Neural cell (in vitro differentiated cells): ENCODE measurements around the gene ISOC2. TPM values are rescaled to one million over a fixed set of nuclear protein-coding genes. Genes with fewer than 3 reads are reported as not detected.

ENCODE experiments used
- H2AFZ ChIP-seq: fragments of 200-600, 300-800 bp; sonication (generic), shearing (Covaris generic); 2 replicates; pipeline ENCODE4 v1.6.0; 2014; ENCODE audit warnings: low read depth, mild to moderate bottlenecking, antibody characterized with exemption, low read length, moderate library complexity
- H3F3A ChIP-seq: fragments of 200-600 bp; shearing (Covaris generic); 2 replicates; pipeline ENCODE4 v1.6.1; 2016; ENCODE audit warnings: mild to moderate bottlenecking, moderate library complexity, mixed read lengths, antibody characterized with exemption, low read length; ENCODE audit not compliant: insufficient read depth, poor library complexity, severe bottlenecking
- H3K27ac ChIP-seq: fragments of 200-600, 300-800 bp; sonication (generic), shearing (Covaris generic); 2 replicates; pipeline ENCODE4 v1.5.1; 2014; ENCODE audit warnings: mild to moderate bottlenecking, low read length, moderate library complexity
- H3K27me3 ChIP-seq: fragments of 300-800, 200-600 bp; sonication (generic), shearing (Covaris generic); 2 replicates; pipeline ENCODE4 v1.6.0; 2014; ENCODE audit warnings: mild to moderate bottlenecking, low read depth, low read length, moderate library complexity; ENCODE audit not compliant: insufficient read depth
- H3K36me3 ChIP-seq: fragments of 300-800, 200-600 bp; sonication (generic), shearing (Covaris generic); 2 replicates; pipeline ENCODE4 v1.5.1; 2014; ENCODE audit warnings: mild to moderate bottlenecking, antibody characterized with exemption, low read length, moderate library complexity; ENCODE audit not compliant: insufficient read depth
- H3K4me2 ChIP-seq: fragments of 300-800, 200-600 bp; sonication (generic), shearing (Covaris generic); 2 replicates; pipeline ENCODE4 v1.6.0; 2014; ENCODE audit warnings: mild to moderate bottlenecking, low read length
- H3K4me3 ChIP-seq: fragments of 300-800, 200-600 bp; sonication (generic), shearing (Covaris generic); 2 replicates; pipeline ENCODE4 v1.5.1; 2014; ENCODE audit warnings: mild to moderate bottlenecking, low read length, moderate library complexity
- H3K79me2 ChIP-seq: fragments of 200-600 bp; shearing (Covaris generic); replicated peaks from 2 replicates; pipeline ENCODE4 v1.6.0; 2014; ENCODE audit warnings: mild to moderate bottlenecking, low read length, moderate library complexity; ENCODE audit not compliant: insufficient read depth
- H3K9ac ChIP-seq: fragments of 300-800, 200-600 bp; sonication (generic), shearing (Covaris generic); 2 replicates; pipeline ENCODE4 v1.6.1; 2016; ENCODE audit warnings: mild to moderate bottlenecking, low read length, mixed read lengths
- H3K9me2 ChIP-seq: fragments of 200-600 bp; shearing (Covaris generic); 2 replicates; pipeline ENCODE4 v1.6.1; 2016; ENCODE audit warnings: mild to moderate bottlenecking, low read length, mixed read lengths; ENCODE audit not compliant: insufficient read depth
- H3K9me3 ChIP-seq: fragments of 200-600, 300-800 bp; sonication (generic), shearing (Covaris generic); 2 replicates; pipeline ENCODE4 v1.6.1; 2016; ENCODE audit warnings: mild to moderate bottlenecking, mixed run types, low read length, moderate library complexity, mixed read lengths
- H4K20me1 ChIP-seq: fragments of 200-600 bp; shearing (Covaris generic); 2 replicates; pipeline ENCODE4 v1.6.1; 2016; ENCODE audit warnings: mild to moderate bottlenecking, mixed run types; ENCODE audit not compliant: insufficient read depth
- CTCF ChIP-seq: fragments of 450-650 bp; IDR thresholded peaks from 2 replicates; pipeline ENCODE4 v1.5.1; 2014; ENCODE audit warnings: antibody characterized with exemption, mild to moderate bottlenecking, moderate library complexity; ENCODE audit not compliant: poor library complexity, severe bottlenecking
- EP300 ChIP-seq: fragments of 450-650 bp; conservative IDR thresholded peaks from 2 replicates; pipeline ENCODE4 v1.6.1; 2014; ENCODE audit warnings: antibody characterized with exemption, mild to moderate bottlenecking, moderate library complexity; ENCODE audit not compliant: poor library complexity, severe bottlenecking
- EZH2 ChIP-seq: fragments of 200-600, 300-800 bp; shearing (Covaris generic), sonication (generic); IDR thresholded peaks from 2 replicates; pipeline ENCODE4 v1.6.1; 2014; ENCODE audit warnings: antibody characterized with exemption, low read length, borderline replicate concordance, mild to moderate bottlenecking; ENCODE audit not compliant: insufficient read depth, poor library complexity, severe bottlenecking
- MXI1 ChIP-seq: fragments of 450-650 bp; conservative IDR thresholded peaks from 2 replicates; pipeline ENCODE4 v1.6.1; 2014; ENCODE audit warnings: antibody characterized with exemption, mild to moderate bottlenecking; ENCODE audit not compliant: poor library complexity, severe bottlenecking
- POLR2AphosphoS5 ChIP-seq: IDR thresholded peaks from 2 replicates; pipeline ENCODE4 v1.6.1; 2012
- RAD21 ChIP-seq: fragments of 450-650 bp; conservative IDR thresholded peaks from 2 replicates; pipeline ENCODE4 v1.6.1; 2014; ENCODE audit warnings: antibody characterized with exemption, mild to moderate bottlenecking, moderate library complexity
- SMC3 ChIP-seq: fragments of 450-650 bp; conservative IDR thresholded peaks from 2 replicates; pipeline ENCODE4 v1.6.1; 2014; ENCODE audit warnings: antibody characterized with exemption, mild to moderate bottlenecking, moderate library complexity; ENCODE audit not compliant: poor library complexity
- TAF1 ChIP-seq: IDR thresholded peaks from 2 replicates; pipeline ENCODE4 v1.6.1; 2012; ENCODE audit warnings: low read depth
- polyA plus RNA-seq: library from polyadenylated mRNA; depleted of rRNA; stranded (reverse); fragments of >200 nt; gene quantifications from 2 replicates; pipeline ENCODE4 v1.2.3, GENCODE V29; 2014
- TF ChIP-seq, protein P1 (sequence below): IDR thresholded peaks from 2 replicates; pipeline ENCODE4 v1.6.1; 2012; ENCODE audit warnings: borderline replicate concordance

Gene ISOC2
- polyA plus RNA-seq, 1 donor from 2014 or later = 48.1 TPM

DNA sequence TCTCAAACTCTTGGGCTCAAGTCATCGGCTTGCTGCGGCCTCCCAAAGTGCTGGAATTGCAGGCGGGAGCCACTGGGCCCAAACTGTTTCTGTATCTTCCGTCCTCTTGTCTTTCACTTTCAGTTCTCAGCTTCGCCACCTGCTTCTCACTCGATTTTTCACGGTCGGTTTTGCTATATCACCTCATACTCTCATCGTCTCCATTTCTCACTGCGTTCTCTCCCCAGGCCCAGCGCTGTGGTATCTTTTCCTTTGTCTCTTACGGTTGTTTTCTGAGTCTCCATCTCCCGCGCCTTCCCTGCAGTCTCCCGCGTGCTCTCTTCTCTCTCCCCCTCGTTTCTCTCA lies 41.7 kb upstream of the ISOC2 start:
- Histone ChIP-seq H3K9me3 (no peaks in the 10 kb centered on the region), H3K9ac (no peak overlapping the region), H3K4me2 (no peak overlapping the region), H3K36me3 (no peaks in the 10 kb centered on the region), H3K27ac (no peak overlapping the region), H4K20me1 (no peaks in the 10 kb centered on the region), H3K4me3 (no peak overlapping the region), H3K9me2 (no peaks in the 10 kb centered on the region), H3K27me3 (no peaks in the 10 kb centered on the region), H3F3A (no peaks in the 10 kb centered on the region), H3K79me2 (no peaks in the 10 kb centered on the region), H2AFZ (no peak overlapping the region)
- TF ChIP-seq, protein P1, sequence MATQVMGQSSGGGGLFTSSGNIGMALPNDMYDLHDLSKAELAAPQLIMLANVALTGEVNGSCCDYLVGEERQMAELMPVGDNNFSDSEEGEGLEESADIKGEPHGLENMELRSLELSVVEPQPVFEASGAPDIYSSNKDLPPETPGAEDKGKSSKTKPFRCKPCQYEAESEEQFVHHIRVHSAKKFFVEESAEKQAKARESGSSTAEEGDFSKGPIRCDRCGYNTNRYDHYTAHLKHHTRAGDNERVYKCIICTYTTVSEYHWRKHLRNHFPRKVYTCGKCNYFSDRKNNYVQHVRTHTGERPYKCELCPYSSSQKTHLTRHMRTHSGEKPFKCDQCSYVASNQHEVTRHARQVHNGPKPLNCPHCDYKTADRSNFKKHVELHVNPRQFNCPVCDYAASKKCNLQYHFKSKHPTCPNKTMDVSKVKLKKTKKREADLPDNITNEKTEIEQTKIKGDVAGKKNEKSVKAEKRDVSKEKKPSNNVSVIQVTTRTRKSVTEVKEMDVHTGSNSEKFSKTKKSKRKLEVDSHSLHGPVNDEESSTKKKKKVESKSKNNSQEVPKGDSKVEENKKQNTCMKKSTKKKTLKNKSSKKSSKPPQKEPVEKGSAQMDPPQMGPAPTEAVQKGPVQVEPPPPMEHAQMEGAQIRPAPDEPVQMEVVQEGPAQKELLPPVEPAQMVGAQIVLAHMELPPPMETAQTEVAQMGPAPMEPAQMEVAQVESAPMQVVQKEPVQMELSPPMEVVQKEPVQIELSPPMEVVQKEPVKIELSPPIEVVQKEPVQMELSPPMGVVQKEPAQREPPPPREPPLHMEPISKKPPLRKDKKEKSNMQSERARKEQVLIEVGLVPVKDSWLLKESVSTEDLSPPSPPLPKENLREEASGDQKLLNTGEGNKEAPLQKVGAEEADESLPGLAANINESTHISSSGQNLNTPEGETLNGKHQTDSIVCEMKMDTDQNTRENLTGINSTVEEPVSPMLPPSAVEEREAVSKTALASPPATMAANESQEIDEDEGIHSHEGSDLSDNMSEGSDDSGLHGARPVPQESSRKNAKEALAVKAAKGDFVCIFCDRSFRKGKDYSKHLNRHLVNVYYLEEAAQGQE = no peak
- TF ChIP-seq POLR2AphosphoS5 = no peak
- TF ChIP-seq SMC3 = no peak
- TF ChIP-seq EP300 = no peak

GRCh38 chr19:55502197-55502952 lies 40.9 kb upstream of the ISOC2 start:
- H3K4me2 ChIP-seq = no peak overlapping the region
- H3K27me3 ChIP-seq = no peaks in the 10 kb centered on the region
- no peaks in the 10 kb centered on the region for H3K36me3 ChIP-seq
- no peak overlapping the region for H3K9ac ChIP-seq
- no peaks in the 10 kb centered on the region for H3F3A ChIP-seq
- no peak overlapping the region for H3K4me3 ChIP-seq
- H3K9me2 ChIP-seq = no peaks in the 10 kb centered on the region
- H3K27ac ChIP-seq = no peak overlapping the region
- no peaks in the 10 kb centered on the region for H4K20me1 ChIP-seq
- no peak overlapping the region for H2AFZ ChIP-seq
- no peaks in the 10 kb centered on the region for H3K9me3 ChIP-seq
- TF ChIP-seq SMC3 (no peak), EP300 (no peak), CTCF (no peak), MXI1 (no peak)
- no peaks in the 10 kb centered on the region for H3K79me2 ChIP-seq

- Histone ChIP-seq H3K4me3 (no peak overlapping the region), H3K27ac (no peak overlapping the region), H3K79me2 (no peaks in the 10 kb centered on the region), H4K20me1 (no peaks in the 10 kb centered on the region), H3K9me3 (no peaks in the 10 kb centered on the region), H3K27me3 (no peaks in the 10 kb centered on the region), H3F3A (no peaks in the 10 kb centered on the region), H3K36me3 (no peaks in the 10 kb centered on the region), H3K4me2 (no peak overlapping the region), H3K9ac (no peak overlapping the region), H2AFZ (no peak overlapping the region), H3K9me2 (no peaks in the 10 kb centered on the region)
- TF ChIP-seq RAD21 = no peak
- TF ChIP-seq EZH2 = no peak
- no peak for TF ChIP-seq CTCF
- no peak for TF ChIP-seq POLR2AphosphoS5
- no peak for TF ChIP-seq EP300
- TF ChIP-seq TAF1 = no peak
- TF ChIP-seq MXI1 = no peak
- TF ChIP-seq, protein P1 = no peak
Measured at GRCh38 chr19:55500368-55500952, 39.0 kb upstream of the ISOC2 start.
